HCT116 (cell line): ENCODE results near the gene PNPO. TPM values are rescaled to one million over a fixed set of nuclear protein-coding genes. Genes with fewer than 3 reads are reported as not detected.

Source experiments
- ATAC-seq: fragments of 200-7000 bp; cut with Tn5 transposase; 2 replicates; pipeline ENCODE4 v1.9.1; 2020; ENCODE audit warnings: mild to moderate bottlenecking, moderate library complexity
- BruUV-seq: library from RNA; stranded (reverse); fragments of 400-500 nt; replicated peaks from 2 replicates; lab custom pipeline; 2021; lab: Mats Ljungman, UMichigan
- CTCF ChIA-PET: fragments of 300-600 bp; sonication (Branson Sonifier 250); formaldehyde crosslinking; loops from one replicate; lab custom pipeline; 2021; ENCODE audit warnings: antibody characterized with exemption; lab: Charles Lee
- POLR2A ChIA-PET: fragments of 300-600, 350-600 bp; sonication (Branson Sonifier 250); formaldehyde crosslinking; loops from one replicate; lab custom pipeline; 2021; ENCODE audit warnings: antibody characterized with exemption; lab: Charles Lee
- RAD21 ChIA-PET, 2 experiments: fragments of 300-600 bp; sonication (Branson Sonifier 250); formaldehyde crosslinking; loops; one replicate each; lab custom pipeline; 2023; ENCODE audit warnings: low total read pairs in 2 of 2; ENCODE audit not compliant: uncharacterized antibody in 2 of 2, unreplicated experiment in 2 of 2, low non-redundant PET in 1 of 2; lab: Charles Lee
- DNase-seq: peaks from one replicate; pipeline ENCODE4 v3.0.0-alpha.2; 2010; ENCODE audit warnings: low read depth, low spot score
- H2AFZ ChIP-seq: fragments of 200-600 bp; shearing (Covaris generic), sonication (generic); 2 replicates; pipeline ENCODE4 v1.6.1; 2017; ENCODE audit warnings: low read depth, mixed run types, mixed read lengths, antibody characterized with exemption, low read length; ENCODE audit not compliant: poor library complexity, severe bottlenecking
- H3K27ac ChIP-seq: 2 replicates; pipeline ENCODE4 v1.5.1; 2012; ENCODE audit warnings: low read depth, low read length
- H3K27me3 ChIP-seq: fragments of 200-600 bp; sonication (generic); 2 replicates; pipeline ENCODE4 v1.6.1; 2016; ENCODE audit warnings: mixed run types, low read length, mixed read lengths; ENCODE audit not compliant: insufficient read depth
- H3K36me3 ChIP-seq, 2 experiments: fragments of 200-500 bp in 1 of 2; fragments of 200-600 bp in 1 of 2; sonication (Bioruptor generic) in 1 of 2; sonication (generic) in 1 of 2; 2 replicates each; pipeline versions ENCODE4 v1.5.1 to v1.6.1; 2014 to 2016; ENCODE audit warnings: low read length in 2 of 2, inconsistent platforms in 1 of 2, mixed read lengths in 1 of 2, mixed run types in 1 of 2; ENCODE audit not compliant: insufficient read depth in 2 of 2, control insufficient read depth in 1 of 2
- H3K4me1 ChIP-seq, 2 experiments: fragments of 200-600 bp in 1 of 2; sonication (generic) in 1 of 2; 2 replicates each; pipeline versions ENCODE4 v1.5.1 to v1.6.1; 2012 to 2017; ENCODE audit warnings: low read length in 2 of 2, inconsistent platforms in 1 of 2, mild to moderate bottlenecking in 1 of 2, mixed read lengths in 1 of 2, mixed run types in 1 of 2, moderate library complexity in 1 of 2; ENCODE audit not compliant: insufficient read depth in 2 of 2, control insufficient read depth in 1 of 2
- H3K4me2 ChIP-seq: fragments of 200-600 bp; sonication (generic); 2 replicates; pipeline ENCODE4 v1.6.1; 2017; ENCODE audit warnings: mixed run types, low read length, mixed read lengths
- H3K4me3 ChIP-seq, 2 experiments: fragments of 200-600 bp in 1 of 2; sonication (generic) in 1 of 2; replicated peaks in 1 of 2; 2 replicates each; pipeline ENCODE4 v1.5.1; 2011 to 2016; ENCODE audit warnings: low read length in 2 of 2, control low read depth in 1 of 2, low read depth in 1 of 2, mild to moderate bottlenecking in 1 of 2, mixed read lengths in 1 of 2, mixed run types in 1 of 2
- H3K79me2 ChIP-seq: fragments of 200-600 bp; sonication (generic); 2 replicates; pipeline ENCODE4 v1.6.1; 2017; ENCODE audit warnings: mild to moderate bottlenecking, mixed run types, low read length, moderate library complexity, mixed read lengths; ENCODE audit not compliant: insufficient read depth
- H3K9ac ChIP-seq: fragments of 200-600 bp; sonication (generic); 2 replicates; pipeline ENCODE4 v1.6.1; 2016; ENCODE audit warnings: low read length, mixed read lengths
- H3K9me2 ChIP-seq: fragments of 200-600 bp; sonication (generic), shearing (Covaris generic); 2 replicates; pipeline ENCODE4 v1.6.1; 2017; ENCODE audit warnings: mixed run types, mild to moderate bottlenecking, moderate library complexity; ENCODE audit not compliant: insufficient read depth
- H3K9me3 ChIP-seq, 2 experiments: fragments of 200-500 bp in 1 of 2; fragments of 200-600 bp in 1 of 2; sonication (Bioruptor generic) in 1 of 2; sonication (generic) in 1 of 2; 2 replicates each; pipeline ENCODE4 v1.6.1; 2014 to 2017; ENCODE audit warnings: low read length in 2 of 2, mixed read lengths in 2 of 2, inconsistent platforms in 1 of 2, low read depth in 1 of 2, mild to moderate bottlenecking in 1 of 2, mixed run types in 1 of 2, moderate library complexity in 1 of 2; ENCODE audit not compliant: control insufficient read depth in 1 of 2, insufficient read depth in 1 of 2
- H4K20me1 ChIP-seq: fragments of 200-600 bp; sonication (generic), shearing (Covaris generic); 2 replicates; pipeline ENCODE4 v1.6.1; 2017; ENCODE audit warnings: mixed run types, mild to moderate bottlenecking, moderate library complexity; ENCODE audit not compliant: insufficient read depth
- CTCF ChIP-seq, 3 experiments: fragments of 200-600 bp in 1 of 3; sonication (generic) in 1 of 3; IDR thresholded peaks in 2 of 3; conservative IDR thresholded peaks in 1 of 3; 2 replicates each; pipeline ENCODE4 v1.5.1; 2012 to 2017; ENCODE audit warnings: low read depth in 2 of 3, low read length in 2 of 3, antibody characterized with exemption in 1 of 3, borderline replicate concordance in 1 of 3, control low read depth in 1 of 3, mild to moderate bottlenecking in 1 of 3, mixed read lengths in 1 of 3, mixed run types in 1 of 3, moderate library complexity in 1 of 3; ENCODE audit not compliant: insufficient read depth in 1 of 3
- POLR2A ChIP-seq: IDR thresholded peaks from 2 replicates; pipeline ENCODE4 v1.7.0; 2011; ENCODE audit warnings: borderline replicate concordance; ENCODE audit not compliant: insufficient read depth, insufficient read length; ENCODE audit errors: extremely low read depth
- RAD21 ChIP-seq: IDR thresholded peaks from 2 replicates; pipeline ENCODE4 v1.6.1; 2012; ENCODE audit warnings: low read depth, mild to moderate bottlenecking
- SIN3A ChIP-seq: IDR thresholded peaks from 2 replicates; pipeline ENCODE4 v1.6.1; 2012; ENCODE audit warnings: low read depth
- TCF7L2 ChIP-seq: IDR thresholded peaks from 2 replicates; pipeline ENCODE4 v1.7.0; 2011; ENCODE audit warnings: borderline replicate concordance, inconsistent platforms; ENCODE audit not compliant: insufficient read depth, insufficient read length; ENCODE audit errors: extremely low read depth
- ZNF274 ChIP-seq: fragments of 200-500 bp; sonication (Bioruptor generic); IDR thresholded peaks from 2 replicates; pipeline ENCODE4 v1.6.1; 2014; ENCODE audit warnings: mild to moderate bottlenecking, low read depth, low read length, inconsistent platforms
- intact Hi-C: fragments of 100-400 bp; cut with micrococcal nuclease; formaldehyde crosslinking; loops from 2 replicates; pipeline ENCODE4 v1.10.0; 2022
- total RNA-seq: library from RNA; stranded (reverse); gene quantifications from one replicate; pipeline ENCODE4 v1.2.1, GENCODE V29; 2021; ENCODE audit not compliant: unreplicated experiment

PNPO gene
- total RNA-seq, 1 experiment from 2014 or later: 74.9 TPM

- TF ChIP-seq ZNF274 (no peak), POLR2A (no peak), TCF7L2 (peak; percentile 23), CTCF (IDR thresholded peaks at IDR 0.05 in 2 of 3, conservative IDR thresholded peaks at IDR 0.05 in 1 of 3; ENCODE audit: borderline replicate concordance in 1 of 3, insufficient read depth in 1 of 3, low read depth in 2 of 3, low read length in 2 of 3) (peak in 1 of 3 experiments; percentile 24; a peak in 2 of 6 replicates)
- TF ChIP-seq, all 23 proteins: peak for 10
Observed at GRCh38 chr17:47941246-47942095, at the start of gene PNPO (continued).

GRCh38 chr17:47894498-47895346 lies 46.6 kb upstream of the PNPO start:
- Histone ChIP-seq H3K27ac (peak overlapping the region; percentile 58), H3K79me2 (peaks cover 19% of the 10 kb centered on the region), H3K4me3 (peak overlapping the region; percentile 81 to 84), H3K4me2 (peak overlapping the region; percentile 86), H3K27me3 (no peaks in the 10 kb centered on the region), H3K4me1 (peaks cover 4 to 33% of the 10 kb centered on the region in 2 experiments; a peak in 3 of 4 replicates), H3K36me3 (peaks cover 0 to 7% of the 10 kb centered on the region in 2 experiments; a peak in 1 of 4 replicates), H4K20me1 (no peaks in the 10 kb centered on the region), H2AFZ (no peak overlapping the region), H3K9ac (peak overlapping the region; percentile 81), H3K9me3 (no peaks in the 10 kb centered on the region), H3K9me2 (no peaks in the 10 kb centered on the region)
- ChIA-PET CTCF (interaction anchor here (0.8 to 8.7 kb wide), 10 partner anchors 47 to 126 kb away, joined by 3 to 393 read pairs (median 4); partner anchors contain the start of genes CDK5RAP3, OSBPL7, PNPO and SCRN2), POLR2A (interaction anchor here (0.7 to 2.4 kb wide), 24 partner anchors 9 to 123 kb away, joined by 3 to 28 read pairs (median 6); partner anchors contain the start of genes CDK5RAP3, LRRC46, MRPL10 and OSBPL7), RAD21 (interaction anchor here (0.7 to 2.3 kb wide), 8 partner anchors 50 to 124 kb away, joined by 3 to 9 read pairs (median 4); partner anchors contain the start of genes CDK5RAP3 (in 1 of the 2) and SCRN2 (in 1 of the 2))
- no peak for TF ChIP-seq SIN3A
- peak; percentile 39; the same call in 1 of the 2 replicates for TF ChIP-seq RAD21
- peak in 1 of 3 experiments; percentile 27; a peak in 2 of 6 replicates for TF ChIP-seq CTCF (IDR thresholded peaks at IDR 0.05 in 2 of 3, conservative IDR thresholded peaks at IDR 0.05 in 1 of 3; ENCODE audit: borderline replicate concordance in 1 of 3, insufficient read depth in 1 of 3, low read depth in 2 of 3, low read length in 2 of 3)
- no peak for ATAC-seq
- DNase-seq: no peak
- BruUV-seq: no TSS peak
- intact Hi-C loops: loop anchor here (1.0 to 10.0 kb wide), 2 partner anchors 124 to 240 kb away; no protein-coding TSS in a partner anchor
